ENCODE measurements around the gene ZNF841. TPM values are rescaled to one million over a fixed set of nuclear protein-coding genes. Genes with fewer than 3 reads are reported as not detected.
"Not testable (repeated sequence)": the region's sequence is repeated elsewhere in the genome, so short reads cannot be mapped to it uniquely, and the experiment has no call there.

ZNF841 gene
- total RNA-seq, 1 donor from 2014 or later: 24.3 TPM

DNA sequence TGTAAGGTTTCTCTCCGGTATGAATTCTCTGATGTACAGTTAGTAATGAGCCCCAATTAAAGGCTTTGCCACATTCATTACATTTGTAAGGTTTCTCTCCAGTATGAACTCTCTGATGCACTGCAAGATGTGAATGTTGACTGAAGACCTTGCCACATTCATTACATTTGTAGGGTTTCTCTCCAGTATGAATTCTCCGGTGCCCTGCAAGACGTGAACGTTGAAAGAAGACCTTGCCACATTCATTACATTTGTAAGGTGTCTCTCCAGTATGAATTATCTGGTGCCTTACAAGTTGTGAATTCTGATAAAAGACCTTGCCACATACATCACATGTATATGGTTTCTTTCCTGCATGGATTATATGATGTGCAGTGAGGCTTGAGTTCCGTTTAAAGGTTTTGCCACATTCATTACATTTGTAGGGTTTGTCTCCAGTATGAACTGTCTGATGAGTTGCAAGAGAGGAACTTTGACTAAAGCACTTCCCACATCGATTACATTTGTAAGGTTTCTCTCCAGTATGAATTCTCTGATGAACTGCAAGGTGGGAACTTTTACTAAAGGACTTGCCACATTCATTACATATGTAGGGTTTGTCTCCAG, 29.2 kb downstream of the ZNF841 start:
- H3K4me3 Mint-ChIP-seq (ENCODE audit: unreplicated experiment): no peak overlapping the region
- H3K9me3 Mint-ChIP-seq (ENCODE audit: low read depth): peaks cover 73% of the 10 kb centered on the region
- no peak for DNase-seq (ENCODE audit: low spot score)
- TF ChIP-seq, protein P1, sequence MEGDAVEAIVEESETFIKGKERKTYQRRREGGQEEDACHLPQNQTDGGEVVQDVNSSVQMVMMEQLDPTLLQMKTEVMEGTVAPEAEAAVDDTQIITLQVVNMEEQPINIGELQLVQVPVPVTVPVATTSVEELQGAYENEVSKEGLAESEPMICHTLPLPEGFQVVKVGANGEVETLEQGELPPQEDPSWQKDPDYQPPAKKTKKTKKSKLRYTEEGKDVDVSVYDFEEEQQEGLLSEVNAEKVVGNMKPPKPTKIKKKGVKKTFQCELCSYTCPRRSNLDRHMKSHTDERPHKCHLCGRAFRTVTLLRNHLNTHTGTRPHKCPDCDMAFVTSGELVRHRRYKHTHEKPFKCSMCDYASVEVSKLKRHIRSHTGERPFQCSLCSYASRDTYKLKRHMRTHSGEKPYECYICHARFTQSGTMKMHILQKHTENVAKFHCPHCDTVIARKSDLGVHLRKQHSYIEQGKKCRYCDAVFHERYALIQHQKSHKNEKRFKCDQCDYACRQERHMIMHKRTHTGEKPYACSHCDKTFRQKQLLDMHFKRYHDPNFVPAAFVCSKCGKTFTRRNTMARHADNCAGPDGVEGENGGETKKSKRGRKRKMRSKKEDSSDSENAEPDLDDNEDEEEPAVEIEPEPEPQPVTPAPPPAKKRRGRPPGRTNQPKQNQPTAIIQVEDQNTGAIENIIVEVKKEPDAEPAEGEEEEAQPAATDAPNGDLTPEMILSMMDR (IDR thresholded peaks at IDR 0.05): no peak
- H3K27me3 Mint-ChIP-seq (ENCODE audit: low read depth): no peaks in the 10 kb centered on the region
- peaks cover 87% of the 10 kb centered on the region for H3K36me3 Mint-ChIP-seq (ENCODE audit: low read depth)
- H3K4me1 Mint-ChIP-seq (ENCODE audit: low read depth): no peaks in the 10 kb centered on the region
- no peak overlapping the region for H3K27ac Mint-ChIP-seq (ENCODE audit: unreplicated experiment)

DNA sequence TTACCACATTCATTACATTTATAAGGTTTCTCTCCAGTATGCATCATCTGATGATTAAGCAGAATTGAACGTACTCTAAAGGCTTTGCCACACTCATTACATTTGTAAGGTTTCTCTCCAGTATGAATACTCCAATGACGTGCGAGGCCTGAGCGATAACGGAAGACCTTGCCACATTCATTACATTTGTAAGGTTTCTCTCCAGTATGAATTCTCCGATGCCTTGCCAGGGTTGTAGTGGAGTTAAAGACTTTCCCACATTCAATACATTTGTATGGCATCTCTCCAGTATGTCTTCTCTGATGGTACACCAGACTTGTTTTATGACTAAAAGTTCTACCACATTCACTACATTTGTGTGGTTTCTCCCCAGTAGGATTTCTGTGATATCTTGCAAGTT, 30.2 kb downstream of the ZNF841 start:
- no peak overlapping the region for H3K4me3 Mint-ChIP-seq (ENCODE audit: unreplicated experiment)
- peaks cover 86% of the 10 kb centered on the region for H3K36me3 Mint-ChIP-seq (ENCODE audit: low read depth)

DNA sequence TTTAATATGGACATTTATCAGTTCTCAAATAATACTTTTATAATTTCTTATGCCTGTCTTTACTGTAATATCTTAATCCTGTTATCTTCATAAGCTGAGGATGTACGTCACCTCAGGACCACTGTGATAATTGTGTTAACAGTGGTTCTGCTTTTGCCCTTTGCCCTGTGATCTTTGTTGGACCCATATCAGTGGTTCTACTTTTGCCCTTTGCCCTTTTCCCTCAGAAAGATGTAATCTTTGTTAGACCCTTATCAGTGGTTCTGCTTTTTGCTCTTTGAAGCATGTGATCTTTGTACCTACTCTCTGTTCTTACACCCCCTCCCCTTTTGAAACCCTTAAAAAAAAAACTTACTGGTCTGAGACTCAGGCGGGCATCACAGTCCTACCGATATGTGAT, 39.1 kb downstream of the ZNF841 start:
- not testable (repeated sequence) for H3K27me3 Mint-ChIP-seq (ENCODE audit: low read depth); DNase-seq (ENCODE audit: low spot score); H3K27ac Mint-ChIP-seq (ENCODE audit: unreplicated experiment); H3K4me1 Mint-ChIP-seq (ENCODE audit: low read depth); H3K4me3 Mint-ChIP-seq (ENCODE audit: unreplicated experiment)
- H3K9me3 Mint-ChIP-seq (ENCODE audit: low read depth): peaks cover 75% of the 10 kb centered on the region
- H3K36me3 Mint-ChIP-seq (ENCODE audit: low read depth): peaks cover 71% of the 10 kb centered on the region

More for the DNA sequence above, 30.2 kb downstream of the ZNF841 start:
- TF ChIP-seq, protein P1 (IDR thresholded peaks at IDR 0.05): no peak
- H3K4me1 Mint-ChIP-seq (ENCODE audit: low read depth): no peaks in the 10 kb centered on the region
- H3K27me3 Mint-ChIP-seq (ENCODE audit: low read depth): no peaks in the 10 kb centered on the region
- H3K27ac Mint-ChIP-seq (ENCODE audit: unreplicated experiment): no peak overlapping the region
- peaks cover 72% of the 10 kb centered on the region for H3K9me3 Mint-ChIP-seq (ENCODE audit: low read depth)
- no peak for DNase-seq (ENCODE audit: low spot score)

DNA sequence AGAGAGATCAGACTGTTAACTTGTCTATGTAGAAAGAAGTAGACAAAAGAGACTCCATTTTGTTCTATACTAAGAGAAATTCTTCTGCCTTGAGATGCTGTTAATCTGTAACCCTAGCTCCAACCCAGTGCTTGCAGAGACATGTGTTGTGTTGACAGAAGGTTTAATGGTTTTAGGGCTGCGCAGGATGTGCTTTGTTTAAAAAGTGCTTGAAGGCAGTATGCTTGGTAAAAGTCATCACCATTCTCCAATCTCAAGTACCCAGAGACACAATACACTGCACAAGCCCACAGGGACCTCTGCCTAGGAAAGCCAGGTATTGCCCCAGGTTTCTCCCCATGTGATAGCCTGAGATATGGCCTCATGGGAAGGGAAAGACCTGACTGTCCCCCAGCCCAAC, 43.8 kb downstream of the ZNF841 start:
- peaks cover 40% of the 10 kb centered on the region for H3K36me3 Mint-ChIP-seq (ENCODE audit: low read depth)
- not testable (repeated sequence) for DNase-seq (ENCODE audit: low spot score); H3K27me3 Mint-ChIP-seq (ENCODE audit: low read depth); H3K4me3 Mint-ChIP-seq (ENCODE audit: unreplicated experiment); H3K27ac Mint-ChIP-seq (ENCODE audit: unreplicated experiment)
- peaks cover 18% of the 10 kb centered on the region for H3K4me1 Mint-ChIP-seq (ENCODE audit: low read depth)
- peaks cover 42% of the 10 kb centered on the region for H3K9me3 Mint-ChIP-seq (ENCODE audit: low read depth)

DNA sequence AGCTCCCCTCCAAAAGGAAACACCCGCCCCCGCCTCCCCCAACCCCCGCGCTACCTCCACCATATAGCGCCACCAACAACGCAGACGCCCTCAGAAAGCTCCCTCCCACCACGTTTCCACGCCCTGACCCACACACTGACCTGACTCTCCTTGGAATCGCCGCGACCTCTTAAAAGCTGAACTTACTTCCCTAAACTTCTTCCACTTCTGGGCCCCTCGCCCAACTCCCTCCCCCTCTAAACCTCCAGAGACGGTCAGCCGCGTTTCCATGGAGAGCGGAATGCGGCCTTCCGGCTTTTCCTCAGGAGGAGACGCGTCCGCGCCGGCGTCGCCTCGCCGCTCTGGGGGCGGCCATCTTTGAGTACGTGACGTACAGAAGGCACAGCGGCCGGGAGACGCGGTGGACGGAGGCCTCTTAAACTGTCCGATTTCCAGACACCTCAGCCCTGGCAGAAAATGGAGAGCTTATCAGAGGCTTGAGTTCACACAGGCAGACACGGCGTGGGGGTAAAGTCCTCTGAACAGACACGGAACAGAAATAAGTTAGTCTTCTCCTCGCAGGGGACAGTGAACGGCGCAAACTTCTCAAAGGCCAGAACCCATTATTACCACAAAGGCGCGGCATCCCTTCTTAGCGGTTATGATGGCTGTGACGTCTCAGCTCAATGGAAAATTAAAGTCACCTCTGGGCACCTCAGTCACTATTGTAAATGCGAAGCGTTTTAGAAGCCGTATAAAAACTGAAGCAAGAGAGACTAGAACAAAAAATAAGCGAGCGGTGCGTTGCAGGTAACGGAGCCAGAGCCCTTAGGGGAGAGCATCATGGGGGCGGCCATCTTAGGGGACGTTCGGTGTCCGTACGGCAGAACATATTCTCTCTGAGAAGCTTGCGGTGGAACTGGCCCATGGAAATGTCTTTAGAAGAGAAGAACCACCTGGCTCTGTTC, 46.7 kb downstream of the ZNF841 start, which contains the start of gene ZNF432:
TSS of gene ZNF432 (minus strand) at position 284 of the 947 bp plus-strand sequence. CDS start 1,970 bp downstream, outside the sequence.
- peak within 1 kb of the TSS; percentile 100 for H3K27ac Mint-ChIP-seq (ENCODE audit: unreplicated experiment)
- peaks cover 38% of the 10 kb centered on the region for H3K36me3 Mint-ChIP-seq (ENCODE audit: low read depth)
- no peaks in the 10 kb centered on the region for H3K27me3 Mint-ChIP-seq (ENCODE audit: low read depth)
- TF ChIP-seq, protein P1 (IDR thresholded peaks at IDR 0.05): no peak
- DNase-seq (ENCODE audit: low spot score): peak; percentile 97
- H3K4me1 Mint-ChIP-seq (ENCODE audit: low read depth): peaks cover 18% of the 10 kb centered on the region
- H3K9me3 Mint-ChIP-seq (ENCODE audit: low read depth): peaks cover 26% of the 10 kb centered on the region
- peak within 1 kb of the TSS; percentile 99 for H3K4me3 Mint-ChIP-seq (ENCODE audit: unreplicated experiment)

DNA sequence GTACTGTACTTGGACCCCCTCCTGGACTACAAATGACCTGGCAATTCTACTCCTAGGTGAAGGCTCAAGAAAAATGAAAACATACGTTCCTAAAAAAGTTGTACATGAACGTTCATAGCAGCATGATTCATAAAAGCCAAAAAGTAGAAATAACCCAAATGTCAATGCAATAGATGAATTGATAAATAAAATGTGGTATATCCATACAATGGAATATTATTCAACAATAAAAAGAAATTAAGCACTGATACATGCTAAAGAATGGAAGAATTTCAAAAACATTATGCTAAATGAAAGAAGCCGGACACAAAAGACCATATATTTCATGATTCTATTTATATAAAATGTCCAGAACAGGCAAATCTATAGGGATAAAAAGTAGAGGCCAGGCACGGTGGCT, 56.4 kb downstream of the ZNF841 start:
- no peak for DNase-seq (ENCODE audit: low spot score)
- H3K4me3 Mint-ChIP-seq (ENCODE audit: unreplicated experiment): no peak overlapping the region
- peaks cover 64% of the 10 kb centered on the region for H3K9me3 Mint-ChIP-seq (ENCODE audit: low read depth)

More for the DNA sequence above, 56.4 kb downstream of the ZNF841 start:
- TF ChIP-seq, protein P1 (IDR thresholded peaks at IDR 0.05): no peak
- Mint-ChIP-seq H3K27me3 (ENCODE audit: low read depth) (no peaks in the 10 kb centered on the region), H3K27ac (ENCODE audit: unreplicated experiment) (no peak overlapping the region), H3K4me1 (ENCODE audit: low read depth) (no peaks in the 10 kb centered on the region), H3K36me3 (ENCODE audit: low read depth) (peaks cover 82% of the 10 kb centered on the region)
